Breast epithelium (tissue), 4 donors: Measurements from ENCODE around the gene COX10. TPM values are rescaled to one million over a fixed set of nuclear protein-coding genes. Genes with fewer than 3 reads are reported as not detected.

ENCODE experiments used
- DNase-seq, 2 donors: peaks; one replicate each; pipeline ENCODE4 v3.0.0-alpha.2; 2019; ENCODE audit warnings: low spot score in 2 of 2
- H3K27ac ChIP-seq, 2 donors: fragments of 200-600 bp; sonication (generic) in 1 of 2; one replicate each; pipeline ENCODE4 v1.5.1; 2016 to 2019; ENCODE audit warnings: mild to moderate bottlenecking in 1 of 2
- H3K27me3 ChIP-seq, 2 donors: fragments of 200-600 bp; sonication (generic) in 1 of 2; one replicate each; pipeline versions ENCODE4 v1.5.1 to v1.6.0; 2017 to 2019; ENCODE audit warnings: control low read depth in 1 of 2, mild to moderate bottlenecking in 1 of 2
- H3K36me3 ChIP-seq: fragments of 200-600 bp; one replicate; pipeline ENCODE4 v1.5.1; 2019
- H3K4me1 ChIP-seq, 2 donors: fragments of 200-600 bp; sonication (generic); one replicate each; pipeline ENCODE4 v1.5.1; 2016 to 2019; ENCODE audit warnings: control low read depth in 1 of 2
- H3K4me3 ChIP-seq, 3 donors: fragments of 200-600 bp; sonication (generic); 1 replicate in 2 of 3; 2 replicates in 1 of 3; pipeline ENCODE4 v1.5.1; 2016 to 2019; ENCODE audit warnings: mild to moderate bottlenecking in 3 of 3, moderate library complexity in 2 of 3
- H3K9me3 ChIP-seq, 2 donors: fragments of 200-600 bp; sonication (generic) in 1 of 2; one replicate each; pipeline ENCODE4 v1.5.1; 2016 to 2019; ENCODE audit warnings: control low read depth in 1 of 2
- POLR2A ChIP-seq: fragments of 450-650 bp; IDR thresholded peaks from one replicate; pipeline ENCODE4 v1.6.1; 2016; ENCODE audit warnings: antibody characterized with exemption, mild to moderate bottlenecking, moderate library complexity
- POLR2AphosphoS5 ChIP-seq, 3 donors: sonication (generic); formaldehyde crosslinking; IDR thresholded peaks; one replicate each; pipeline ENCODE4 v1.6.1; 2017; ENCODE audit warnings: antibody characterized with exemption in 3 of 3
- intact Hi-C: fragments of 100-400 bp; cut with DNase I; formaldehyde crosslinking; loops from one replicate; pipeline ENCODE4 v1.15.1; 2023; ENCODE audit warnings: low total_unique reads
- total RNA-seq, 3 donors: library from RNA; depleted of rRNA; stranded (reverse); fragments of >200 nt; gene quantifications; one replicate each; pipeline ENCODE4 v1.1.0, GENCODE V29; 2016
- TF ChIP-seq, protein P1 (sequence below), 3 donors: fragments of 450-650 bp; IDR thresholded peaks; one replicate each; pipeline ENCODE4 v1.5.1; 2016 to 2017; ENCODE audit warnings: antibody characterized with exemption in 3 of 3, mild to moderate bottlenecking in 3 of 3, moderate library complexity in 3 of 3

COX10 gene
- total RNA-seq, 3 donors from 2014 or later = 18.0 to 30.6 (median 18.2) TPM

DNA sequence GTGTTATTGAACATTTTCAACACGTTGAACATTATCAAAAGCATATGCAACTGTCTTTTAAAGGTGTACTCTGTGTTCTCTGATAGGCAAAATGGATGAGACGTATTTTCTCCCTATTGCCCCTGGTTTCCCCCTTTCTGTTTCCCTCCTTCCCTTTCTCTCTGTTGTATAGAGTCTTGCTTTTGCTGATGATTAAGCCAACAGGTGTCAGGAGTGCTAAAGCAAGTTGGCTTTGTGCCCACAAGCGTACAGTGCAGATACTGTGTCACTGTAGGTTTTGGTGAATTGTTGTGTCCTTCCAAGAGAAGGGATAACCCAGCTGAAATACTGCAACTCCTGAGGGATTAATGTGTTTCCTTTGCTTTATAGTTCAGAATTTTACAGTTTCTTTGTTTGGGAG, 74.4 kb downstream of the COX10 start:
- Histone ChIP-seq H3K4me3 (no peak overlapping the region), H3K27me3 (no peaks in the 10 kb centered on the region), H3K27ac (no peak overlapping the region), H3K4me1 (no peaks in the 10 kb centered on the region), H3K36me3 (no peaks in the 10 kb centered on the region), H3K9me3 (no peaks in the 10 kb centered on the region)
- intact Hi-C loops = no loop called here
- no peak for TF ChIP-seq POLR2A
- TF ChIP-seq, protein P1, sequence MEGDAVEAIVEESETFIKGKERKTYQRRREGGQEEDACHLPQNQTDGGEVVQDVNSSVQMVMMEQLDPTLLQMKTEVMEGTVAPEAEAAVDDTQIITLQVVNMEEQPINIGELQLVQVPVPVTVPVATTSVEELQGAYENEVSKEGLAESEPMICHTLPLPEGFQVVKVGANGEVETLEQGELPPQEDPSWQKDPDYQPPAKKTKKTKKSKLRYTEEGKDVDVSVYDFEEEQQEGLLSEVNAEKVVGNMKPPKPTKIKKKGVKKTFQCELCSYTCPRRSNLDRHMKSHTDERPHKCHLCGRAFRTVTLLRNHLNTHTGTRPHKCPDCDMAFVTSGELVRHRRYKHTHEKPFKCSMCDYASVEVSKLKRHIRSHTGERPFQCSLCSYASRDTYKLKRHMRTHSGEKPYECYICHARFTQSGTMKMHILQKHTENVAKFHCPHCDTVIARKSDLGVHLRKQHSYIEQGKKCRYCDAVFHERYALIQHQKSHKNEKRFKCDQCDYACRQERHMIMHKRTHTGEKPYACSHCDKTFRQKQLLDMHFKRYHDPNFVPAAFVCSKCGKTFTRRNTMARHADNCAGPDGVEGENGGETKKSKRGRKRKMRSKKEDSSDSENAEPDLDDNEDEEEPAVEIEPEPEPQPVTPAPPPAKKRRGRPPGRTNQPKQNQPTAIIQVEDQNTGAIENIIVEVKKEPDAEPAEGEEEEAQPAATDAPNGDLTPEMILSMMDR (IDR thresholded peaks at IDR 0.05) = no peak
- no peak for TF ChIP-seq POLR2AphosphoS5 (IDR thresholded peaks at IDR 0.05)
- no peak for DNase-seq

GRCh38 chr17:14144508-14144907, 75.2 kb downstream of the COX10 start:
- TF ChIP-seq, protein P1 (IDR thresholded peaks at IDR 0.05) = no peak
- no peak for TF ChIP-seq POLR2A
- no peak for TF ChIP-seq POLR2AphosphoS5 (IDR thresholded peaks at IDR 0.05)
- H3K4me3 ChIP-seq = no peak overlapping the region
- intact Hi-C loops = no loop called here

DNA sequence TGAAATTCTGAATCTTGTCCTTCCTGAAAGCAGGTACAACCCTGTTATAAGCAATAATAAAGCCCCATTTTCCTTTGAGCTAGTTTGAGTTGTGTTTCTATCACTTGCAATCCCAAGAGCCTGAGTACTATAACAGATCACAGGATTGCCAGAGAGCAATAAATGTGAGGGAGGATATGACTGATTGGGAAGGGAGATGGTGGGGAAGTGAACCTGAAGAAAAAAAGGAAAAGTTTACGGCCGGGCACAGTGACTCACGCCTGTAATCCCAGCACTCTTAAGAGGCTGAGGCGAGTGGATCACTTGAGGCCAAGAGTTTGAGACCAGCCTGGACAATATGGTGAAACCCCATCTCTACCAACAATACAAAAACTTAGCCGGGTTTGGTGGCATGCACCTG, 80.4 kb downstream of the COX10 start:
- Histone ChIP-seq H3K9me3 (no peaks in the 10 kb centered on the region), H3K4me3 (no peak overlapping the region), H3K4me1 (no peaks in the 10 kb centered on the region), H3K36me3 (no peaks in the 10 kb centered on the region), H3K27ac (no peak overlapping the region), H3K27me3 (no peaks in the 10 kb centered on the region)
- intact Hi-C loops = loop anchor here (5.0 kb wide), 1 partner anchor 363 kb away; no protein-coding TSS in a partner anchor
- DNase-seq = no peak
- TF ChIP-seq POLR2AphosphoS5 (IDR thresholded peaks at IDR 0.05) (no peak), POLR2A (no peak)
- TF ChIP-seq, protein P1 (IDR thresholded peaks at IDR 0.05) = no peak

More at GRCh38 chr17:14144508-14144907, 75.2 kb downstream of the COX10 start:
- no peak overlapping the region for H3K27ac ChIP-seq
- no peaks in the 10 kb centered on the region for H3K36me3 ChIP-seq
- H3K27me3 ChIP-seq = no peaks in the 10 kb centered on the region
- H3K4me1 ChIP-seq = no peaks in the 10 kb centered on the region
- H3K9me3 ChIP-seq = no peaks in the 10 kb centered on the region
- DNase-seq = no peak

DNA sequence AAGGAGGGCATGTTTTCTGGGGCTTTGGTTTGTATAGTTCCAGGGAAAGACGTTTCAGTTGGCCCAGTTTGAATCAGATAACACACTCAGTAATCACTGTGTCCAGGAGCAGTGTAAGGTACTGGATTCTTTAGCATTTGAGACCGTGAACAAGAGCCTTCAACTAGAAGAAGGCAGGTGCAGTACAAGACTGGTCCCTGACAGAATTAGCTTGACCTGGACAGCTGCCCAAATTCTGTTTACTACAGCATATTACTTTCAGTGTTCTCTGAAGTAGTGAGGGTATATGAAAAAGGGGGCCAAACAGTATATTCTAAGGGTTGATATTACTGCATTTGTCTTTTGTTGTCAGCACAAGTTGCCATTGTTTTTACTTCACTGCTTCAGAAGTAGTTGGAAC, 81.3 kb downstream of the COX10 start:
- TF ChIP-seq POLR2AphosphoS5 (IDR thresholded peaks at IDR 0.05) (no peak), POLR2A (no peak)
- TF ChIP-seq, protein P1 (IDR thresholded peaks at IDR 0.05) = no peak
- intact Hi-C loops = no loop called here
- no peak overlapping the region for H3K27ac ChIP-seq
- DNase-seq = no peak
- no peaks in the 10 kb centered on the region for H3K4me1 ChIP-seq
- no peak overlapping the region for H3K4me3 ChIP-seq
- H3K36me3 ChIP-seq = no peaks in the 10 kb centered on the region
- H3K27me3 ChIP-seq = no peaks in the 10 kb centered on the region
- no peaks in the 10 kb centered on the region for H3K9me3 ChIP-seq

- DNase-seq = no peak
- H3K4me1 ChIP-seq = no peaks in the 10 kb centered on the region
- intact Hi-C loops = no loop called here
- no peaks in the 10 kb centered on the region for H3K9me3 ChIP-seq
- no peaks in the 10 kb centered on the region for H3K27me3 ChIP-seq
- TF ChIP-seq POLR2A (no peak), POLR2AphosphoS5 (IDR thresholded peaks at IDR 0.05) (no peak)
- TF ChIP-seq, protein P1 (IDR thresholded peaks at IDR 0.05) = no peak
- no peaks in the 10 kb centered on the region for H3K36me3 ChIP-seq
- H3K27ac ChIP-seq = no peak overlapping the region
- H3K4me3 ChIP-seq = no peak overlapping the region
Measured at GRCh38 chr17:14152721-14153120, 83.4 kb downstream of the COX10 start.
